GM19351 (cell line): ENCODE results near the gene SPOCK1.

Experiments
- ATAC-seq: cut with Tn5 transposase; IDR thresholded peaks from one replicate; pipeline ENCODE4 v1.9.1; 2021; ENCODE audit warnings: mild to moderate bottlenecking, moderate library complexity; ENCODE audit not compliant: unreplicated experiment

Gene SPOCK1

GRCh38 chr5:137040024-137040423, 459.1 kb downstream of the SPOCK1 start:
- ATAC-seq = no peak

GRCh38 chr5:137037848-137038247, 461.3 kb downstream of the SPOCK1 start:
- ATAC-seq = no peak

GRCh38 chr5:137036640-137037039, 462.5 kb downstream of the SPOCK1 start:
- ATAC-seq = no peak

- no peak for ATAC-seq
Observed at GRCh38 chr5:137035480-137035878, 463.6 kb downstream of the SPOCK1 start.

GRCh38 chr5:137034764-137035479, 464.2 kb downstream of the SPOCK1 start:
- no peak for ATAC-seq

GRCh38 chr5:137034213-137034612, 464.9 kb downstream of the SPOCK1 start:
- no peak for ATAC-seq

- ATAC-seq = no peak
Observed at GRCh38 chr5:137032929-137033328, 466.2 kb downstream of the SPOCK1 start.

- no peak for ATAC-seq
Observed at GRCh38 chr5:137027758-137028157, 471.4 kb downstream of the SPOCK1 start.

GRCh38 chr5:137026296-137026695, 472.8 kb downstream of the SPOCK1 start:
- no peak for ATAC-seq

- no peak for ATAC-seq
Observed at GRCh38 chr5:137024044-137024443, 475.1 kb downstream of the SPOCK1 start.

- ATAC-seq = no peak
Observed at GRCh38 chr5:137023371-137023770, 475.8 kb downstream of the SPOCK1 start.

GRCh38 chr5:137022725-137023124, 476.4 kb downstream of the SPOCK1 start:
- ATAC-seq = no peak

GRCh38 chr5:137022043-137022442, 477.1 kb downstream of the SPOCK1 start:
- no peak for ATAC-seq

GRCh38 chr5:137019229-137019628, 479.9 kb downstream of the SPOCK1 start:
- ATAC-seq = no peak

GRCh38 chr5:137016783-137017324, 482.3 kb downstream of the SPOCK1 start:
- ATAC-seq = no peak

- no peak for ATAC-seq
Observed at GRCh38 chr5:137015540-137016116, 483.5 kb downstream of the SPOCK1 start.

GRCh38 chr5:137014731-137015130, 484.4 kb downstream of the SPOCK1 start:
- no peak for ATAC-seq

GRCh38 chr5:137010226-137010625, 488.9 kb downstream of the SPOCK1 start:
- no peak for ATAC-seq

GRCh38 chr5:137004279-137004678, 494.8 kb downstream of the SPOCK1 start:
- no peak for ATAC-seq

- no peak for ATAC-seq
Observed at GRCh38 chr5:137001026-137001569, 498.0 kb downstream of the SPOCK1 start.

GRCh38 chr5:136999787-137000186, 499.3 kb downstream of the SPOCK1 start:
- ATAC-seq = no peak

GRCh38 chr5:136998854-136999357, 500.2 kb downstream of the SPOCK1 start:
- no peak for ATAC-seq
